ENCODE measurements around the gene SCUBE2.

GRCh38 chr11:9078113-9079086, 13.0 kb downstream of the SCUBE2 start:
- TF ChIP-seq ETV6 (CRISPR knock-in tag; IDR thresholded peaks at IDR 0.05) (no peak), OVOL2 (CRISPR knock-in tag; IDR thresholded peaks at IDR 0.05; ENCODE audit: borderline replicate concordance) (no peak), TEAD4 (CRISPR knock-in tag; IDR thresholded peaks at IDR 0.05) (no peak), IRF1 (CRISPR knock-in tag; IDR thresholded peaks at IDR 0.05) (no peak), E2F5 (CRISPR knock-in tag; IDR thresholded peaks at IDR 0.05) (no peak), ESRRA (CRISPR knock-in tag; IDR thresholded peaks at IDR 0.05; ENCODE audit: borderline replicate concordance) (no peak)
- TF ChIP-seq, protein P1, sequence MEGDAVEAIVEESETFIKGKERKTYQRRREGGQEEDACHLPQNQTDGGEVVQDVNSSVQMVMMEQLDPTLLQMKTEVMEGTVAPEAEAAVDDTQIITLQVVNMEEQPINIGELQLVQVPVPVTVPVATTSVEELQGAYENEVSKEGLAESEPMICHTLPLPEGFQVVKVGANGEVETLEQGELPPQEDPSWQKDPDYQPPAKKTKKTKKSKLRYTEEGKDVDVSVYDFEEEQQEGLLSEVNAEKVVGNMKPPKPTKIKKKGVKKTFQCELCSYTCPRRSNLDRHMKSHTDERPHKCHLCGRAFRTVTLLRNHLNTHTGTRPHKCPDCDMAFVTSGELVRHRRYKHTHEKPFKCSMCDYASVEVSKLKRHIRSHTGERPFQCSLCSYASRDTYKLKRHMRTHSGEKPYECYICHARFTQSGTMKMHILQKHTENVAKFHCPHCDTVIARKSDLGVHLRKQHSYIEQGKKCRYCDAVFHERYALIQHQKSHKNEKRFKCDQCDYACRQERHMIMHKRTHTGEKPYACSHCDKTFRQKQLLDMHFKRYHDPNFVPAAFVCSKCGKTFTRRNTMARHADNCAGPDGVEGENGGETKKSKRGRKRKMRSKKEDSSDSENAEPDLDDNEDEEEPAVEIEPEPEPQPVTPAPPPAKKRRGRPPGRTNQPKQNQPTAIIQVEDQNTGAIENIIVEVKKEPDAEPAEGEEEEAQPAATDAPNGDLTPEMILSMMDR (IDR thresholded peaks at IDR 0.05), result no peak

Measured in WTC11 (cell line).